Cardiac fibroblast (primary cell): ENCODE measurements around the gene ZNF804A.

Experiments used
- DNase-seq, 2 donors: peaks; one replicate each; pipeline versions ENCODE4 v3.0.0 to v3.0.0-alpha.2; 2010; ENCODE audit warnings: low read depth in 2 of 2
- H3K4me3 ChIP-seq, 2 donors: replicated peaks in 1 of 2; 1 replicate in 1 of 2; 2 replicates in 1 of 2; pipeline ENCODE4 v1.5.1; 2011; ENCODE audit warnings: low read depth in 2 of 2, low read length in 2 of 2, mild to moderate bottlenecking in 2 of 2, moderate library complexity in 1 of 2
- CTCF ChIP-seq: IDR thresholded peaks from one replicate; pipeline ENCODE4 v1.5.1; 2011; ENCODE audit warnings: low read depth, mild to moderate bottlenecking, low read length, inconsistent platforms

Gene ZNF804A

DNA sequence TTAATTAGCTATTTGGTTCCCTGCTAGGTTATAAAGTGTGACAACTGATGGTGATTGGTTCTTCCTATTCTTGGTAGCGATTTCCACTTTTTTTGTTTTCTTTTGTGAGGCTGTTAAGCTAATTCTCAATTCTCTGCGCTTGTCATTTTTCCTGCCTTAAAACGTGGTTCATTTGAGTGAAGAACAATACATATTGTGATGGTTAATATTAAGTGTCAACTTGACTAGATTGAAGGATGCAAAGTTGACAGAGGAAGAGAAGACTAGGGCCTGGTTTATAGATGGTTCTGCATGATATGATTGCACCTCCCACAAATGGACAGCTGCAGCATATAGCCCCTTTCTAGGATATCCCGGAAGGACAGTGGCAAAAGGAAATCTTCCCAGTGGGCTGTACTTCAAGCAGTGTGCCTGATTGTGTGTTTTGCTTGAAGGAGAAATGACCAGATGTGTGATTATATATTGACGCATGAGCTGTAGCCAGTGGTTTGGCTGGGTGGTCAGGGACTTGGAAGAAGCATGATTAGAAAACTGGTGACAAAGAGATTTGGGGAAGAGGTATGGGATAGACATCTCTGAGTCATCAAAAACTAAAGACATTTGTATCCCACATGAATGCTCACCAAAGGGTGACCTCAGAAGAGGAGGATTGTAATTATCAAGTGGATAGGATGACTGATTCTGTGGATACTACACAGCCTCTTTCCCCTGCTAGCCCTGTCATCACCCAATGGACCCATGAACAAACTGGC, 39.4 kb upstream of the ZNF804A start:
- TF ChIP-seq CTCF, result no peak
- H3K4me3 ChIP-seq, result no peak overlapping the region
- no peak for DNase-seq

- TF ChIP-seq CTCF, result no peak
- DNase-seq, result no peak
- no peak overlapping the region for H3K4me3 ChIP-seq
These were observed 37.7 kb upstream of the ZNF804A start for GRCh38 chr2:184560603-184561002.

- DNase-seq, result peak; percentile 2 to 4
- no peak overlapping the region for H3K4me3 ChIP-seq
- no peak for TF ChIP-seq CTCF
These were observed 35.8 kb upstream of the ZNF804A start for GRCh38 chr2:184562532-184562931.

- DNase-seq, result no peak
- H3K4me3 ChIP-seq, result no peak overlapping the region
- no peak for TF ChIP-seq CTCF
These were observed 34.2 kb upstream of the ZNF804A start for GRCh38 chr2:184564092-184564491.

DNA sequence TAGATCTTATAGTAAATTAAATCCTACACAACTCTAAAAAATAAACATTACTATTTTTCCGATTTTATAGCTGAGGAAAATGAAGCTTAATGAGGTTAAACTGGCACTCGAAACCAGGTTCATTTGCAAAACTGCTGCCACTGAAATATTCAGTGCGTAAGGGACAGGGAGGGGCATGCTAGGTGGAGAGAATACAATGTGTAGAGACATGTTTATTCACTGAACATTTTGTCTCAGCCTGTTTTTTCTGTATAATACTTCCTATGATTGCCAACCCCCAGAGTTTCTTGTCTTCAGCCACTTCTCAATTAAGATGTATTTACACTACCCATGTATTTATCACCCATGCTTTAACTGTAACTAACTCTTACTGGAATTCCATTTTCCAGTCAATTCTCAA, 31.6 kb upstream of the ZNF804A start:
- TF ChIP-seq CTCF, result no peak
- no peak for DNase-seq
- H3K4me3 ChIP-seq, result no peak overlapping the region

DNA sequence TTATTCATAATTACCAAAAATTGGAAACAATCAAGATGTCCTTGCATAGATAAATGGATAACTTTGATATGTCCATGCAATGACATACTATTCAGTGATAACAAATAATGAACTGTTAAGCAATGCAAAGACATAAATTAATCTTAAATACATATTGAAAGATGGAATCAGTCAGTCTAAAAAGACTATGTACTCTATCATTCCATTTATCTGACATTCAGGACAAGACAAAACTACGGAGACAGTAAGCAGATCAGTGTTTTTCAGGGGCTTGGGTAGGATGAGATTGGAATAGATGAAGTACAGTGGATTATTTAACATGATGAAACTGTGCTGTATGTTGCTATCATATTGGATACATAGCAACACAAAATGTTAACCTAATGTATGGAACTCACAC, 21.3 kb upstream of the ZNF804A start:
- DNase-seq, result no peak
- H3K4me3 ChIP-seq, result no peak overlapping the region
- TF ChIP-seq CTCF, result no peak

DNA sequence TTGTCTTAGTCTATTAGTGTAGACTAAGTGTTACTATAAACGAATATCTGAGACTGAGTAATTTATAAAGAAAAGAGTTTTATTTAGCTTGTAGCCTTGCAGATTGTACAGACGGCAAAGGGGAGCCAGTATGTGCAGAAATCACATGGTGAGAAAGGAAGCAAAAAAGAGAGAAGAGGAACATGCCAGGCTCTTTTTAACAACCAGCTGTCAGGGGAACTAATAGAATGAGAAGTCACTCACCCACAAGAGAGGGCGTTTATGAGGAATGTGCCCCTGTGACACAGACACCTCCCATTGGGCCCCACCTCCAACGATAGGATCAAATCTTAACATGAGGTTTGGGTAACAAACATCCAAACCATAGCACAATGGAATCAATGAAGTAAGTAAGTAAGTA, 20.6 kb upstream of the ZNF804A start:
- TF ChIP-seq CTCF, result no peak
- H3K4me3 ChIP-seq, result no peak overlapping the region
- no peak for DNase-seq
